ENCODE data around the gene SLC43A2.

GRCh38 chr17:1644493-1645206 lies 16.0 kb upstream of the SLC43A2 start:
- TF ChIP-seq POLR2AphosphoS5 (IDR thresholded peaks at IDR 0.05): no peak
- no peak for TF ChIP-seq CTCF (IDR thresholded peaks at IDR 0.05)

Data from suprapubic skin (tissue), 3 donors.